ENCODE results near the gene FARP2.

FARP2 gene

DNA sequence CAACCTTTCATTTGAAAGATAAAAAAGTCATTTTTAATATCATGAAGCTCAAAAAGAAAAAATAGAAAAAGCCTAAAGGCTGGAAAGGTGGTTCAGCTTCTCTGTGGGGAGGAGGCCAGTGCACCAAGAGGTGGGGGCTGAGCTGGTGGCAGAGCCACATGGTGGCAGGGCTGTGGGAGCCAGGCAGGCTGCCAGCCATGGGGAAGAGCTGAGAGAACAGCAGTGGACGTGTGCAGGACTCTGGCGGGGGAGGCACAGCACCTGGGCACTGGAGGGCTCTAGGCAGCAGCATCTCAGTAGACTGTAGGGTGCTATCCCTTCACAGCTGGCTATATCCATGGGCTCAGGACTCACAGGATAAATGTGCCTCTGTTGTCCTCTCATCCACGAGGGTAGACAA, 104.5 kb downstream of the FARP2 start:
- TF ChIP-seq, protein P1, sequence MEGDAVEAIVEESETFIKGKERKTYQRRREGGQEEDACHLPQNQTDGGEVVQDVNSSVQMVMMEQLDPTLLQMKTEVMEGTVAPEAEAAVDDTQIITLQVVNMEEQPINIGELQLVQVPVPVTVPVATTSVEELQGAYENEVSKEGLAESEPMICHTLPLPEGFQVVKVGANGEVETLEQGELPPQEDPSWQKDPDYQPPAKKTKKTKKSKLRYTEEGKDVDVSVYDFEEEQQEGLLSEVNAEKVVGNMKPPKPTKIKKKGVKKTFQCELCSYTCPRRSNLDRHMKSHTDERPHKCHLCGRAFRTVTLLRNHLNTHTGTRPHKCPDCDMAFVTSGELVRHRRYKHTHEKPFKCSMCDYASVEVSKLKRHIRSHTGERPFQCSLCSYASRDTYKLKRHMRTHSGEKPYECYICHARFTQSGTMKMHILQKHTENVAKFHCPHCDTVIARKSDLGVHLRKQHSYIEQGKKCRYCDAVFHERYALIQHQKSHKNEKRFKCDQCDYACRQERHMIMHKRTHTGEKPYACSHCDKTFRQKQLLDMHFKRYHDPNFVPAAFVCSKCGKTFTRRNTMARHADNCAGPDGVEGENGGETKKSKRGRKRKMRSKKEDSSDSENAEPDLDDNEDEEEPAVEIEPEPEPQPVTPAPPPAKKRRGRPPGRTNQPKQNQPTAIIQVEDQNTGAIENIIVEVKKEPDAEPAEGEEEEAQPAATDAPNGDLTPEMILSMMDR (IDR thresholded peaks at IDR 0.05) = no peak

DNA sequence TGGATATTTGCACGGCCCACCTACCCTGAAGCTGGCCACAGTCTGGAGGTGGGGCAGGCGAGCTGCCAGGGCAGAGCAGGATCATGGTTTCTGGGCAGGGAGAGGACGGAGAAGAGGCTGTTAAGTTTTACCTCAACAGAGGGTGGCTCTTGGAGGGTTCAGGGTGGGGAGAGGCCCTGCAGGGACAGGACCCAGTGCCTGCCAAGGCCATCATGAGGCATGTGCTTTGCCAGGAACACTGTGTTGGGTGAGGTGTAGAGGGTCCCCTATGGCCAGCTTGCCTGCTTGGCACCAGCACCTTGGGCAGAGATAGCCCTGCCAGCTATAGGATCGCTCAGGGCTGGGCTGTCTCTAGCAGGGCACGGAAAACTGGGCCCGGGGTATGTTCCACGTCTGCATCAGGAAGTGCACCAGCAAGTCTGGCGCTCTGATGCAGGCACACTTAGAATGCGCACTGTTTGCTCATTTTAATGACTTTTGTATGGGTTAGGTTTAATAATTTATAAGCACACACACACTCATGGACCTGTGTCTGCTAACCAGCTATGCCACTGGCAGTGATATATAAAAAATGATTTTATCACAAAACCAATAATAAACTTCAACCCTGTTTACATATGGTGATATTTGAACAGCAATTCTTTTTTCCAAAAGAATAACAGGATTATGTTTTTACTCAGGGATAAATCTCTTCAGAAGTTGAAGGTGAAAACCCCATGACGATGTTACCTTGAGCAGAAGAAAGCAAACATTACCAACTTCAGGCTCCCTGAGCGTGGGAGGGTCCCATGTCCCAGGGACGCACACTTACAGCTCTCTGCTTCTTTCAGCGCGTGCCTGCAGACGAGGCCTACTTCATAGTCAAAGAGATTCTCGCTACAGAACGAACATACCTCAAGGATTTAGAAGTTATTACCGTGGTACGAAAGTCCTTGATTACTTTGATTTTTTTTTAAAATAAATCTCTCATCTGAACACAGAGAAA, 105.9 kb downstream of the FARP2 start:
- TF ChIP-seq, protein P1 (IDR thresholded peaks at IDR 0.05) = no peak

DNA sequence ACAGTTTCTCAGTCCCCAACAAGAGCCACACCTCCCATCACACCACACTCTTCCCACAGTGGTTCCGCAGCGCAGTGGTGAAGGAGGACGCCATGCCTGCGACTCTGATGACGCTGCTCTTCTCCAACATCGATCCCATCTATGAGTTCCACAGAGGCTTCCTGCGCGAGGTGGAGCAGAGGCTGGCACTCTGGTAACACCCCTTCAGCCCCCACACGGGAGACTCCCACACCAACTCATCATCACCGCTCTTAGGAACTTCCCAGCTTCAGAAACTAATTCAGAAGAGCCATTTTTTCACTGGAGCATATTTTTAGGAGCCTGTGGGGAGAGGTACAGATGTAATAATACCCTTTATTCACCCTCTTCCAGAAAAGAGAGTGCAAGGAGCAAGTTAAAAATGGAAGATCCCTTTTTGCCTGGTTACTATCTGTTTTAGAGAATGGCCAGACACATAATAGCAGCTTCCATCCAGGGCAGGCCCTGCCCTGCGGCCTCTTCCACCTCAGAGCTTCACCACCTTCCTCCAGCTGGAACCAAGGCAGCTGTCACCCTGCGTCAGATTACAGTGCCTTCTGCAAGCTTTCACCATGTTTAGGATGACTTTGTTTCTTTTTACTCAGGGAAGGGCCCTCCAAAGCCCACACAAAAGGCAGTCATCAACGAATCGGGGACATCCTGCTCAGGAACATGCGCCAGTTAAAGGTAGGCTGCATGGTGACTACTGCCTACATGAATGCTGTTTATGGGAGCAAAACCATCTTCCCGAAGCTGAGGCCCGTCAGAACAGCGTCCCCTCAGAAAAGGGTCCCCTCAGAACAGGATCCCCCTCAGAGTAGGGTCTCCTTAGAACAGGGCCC, 107.4 kb downstream of the FARP2 start:
- TF ChIP-seq, protein P1 (IDR thresholded peaks at IDR 0.05) = no peak

DNA sequence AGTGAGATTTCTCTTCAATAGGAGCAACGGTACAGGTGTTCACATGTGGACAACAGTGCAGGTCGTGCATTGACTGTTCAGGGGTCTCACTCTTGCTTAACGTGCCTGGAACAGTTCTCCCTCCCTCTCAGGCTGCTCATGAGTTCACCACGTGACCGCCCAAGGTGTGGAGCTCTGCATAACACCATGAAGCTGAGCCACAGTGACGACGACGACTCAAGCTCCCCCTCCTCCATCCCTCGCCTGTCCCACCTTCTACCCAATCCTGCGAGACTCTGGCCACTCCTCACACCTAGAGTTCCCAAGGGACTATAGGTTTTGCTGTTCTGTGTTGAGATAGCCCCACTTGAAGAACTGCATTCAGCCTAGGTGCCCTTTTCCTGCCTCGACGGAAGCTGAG, 109.5 kb downstream of the FARP2 start:
- TF ChIP-seq, protein P1 (IDR thresholded peaks at IDR 0.05) = no peak

DNA sequence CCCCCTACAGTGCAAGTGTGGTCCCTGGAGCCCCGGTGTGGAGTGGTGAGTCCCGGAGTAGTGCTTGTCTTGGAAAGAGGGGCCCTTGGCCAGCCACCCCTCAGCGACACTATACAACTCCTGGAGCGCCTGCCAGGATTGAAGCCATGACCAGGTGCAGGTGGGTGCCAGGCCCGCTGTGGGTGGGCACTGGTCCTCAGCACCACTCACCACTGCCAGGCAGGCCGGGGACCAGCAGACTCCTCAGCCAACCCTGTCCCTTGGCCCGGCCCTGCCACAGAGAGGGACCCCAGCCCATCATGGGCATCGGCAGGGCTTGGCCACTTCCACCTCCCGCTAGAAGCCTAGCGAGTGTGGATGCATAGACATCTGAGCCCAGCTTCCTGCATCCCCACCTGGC, 110.1 kb downstream of the FARP2 start:
- TF ChIP-seq, protein P1 (IDR thresholded peaks at IDR 0.05) = no peak

DNA sequence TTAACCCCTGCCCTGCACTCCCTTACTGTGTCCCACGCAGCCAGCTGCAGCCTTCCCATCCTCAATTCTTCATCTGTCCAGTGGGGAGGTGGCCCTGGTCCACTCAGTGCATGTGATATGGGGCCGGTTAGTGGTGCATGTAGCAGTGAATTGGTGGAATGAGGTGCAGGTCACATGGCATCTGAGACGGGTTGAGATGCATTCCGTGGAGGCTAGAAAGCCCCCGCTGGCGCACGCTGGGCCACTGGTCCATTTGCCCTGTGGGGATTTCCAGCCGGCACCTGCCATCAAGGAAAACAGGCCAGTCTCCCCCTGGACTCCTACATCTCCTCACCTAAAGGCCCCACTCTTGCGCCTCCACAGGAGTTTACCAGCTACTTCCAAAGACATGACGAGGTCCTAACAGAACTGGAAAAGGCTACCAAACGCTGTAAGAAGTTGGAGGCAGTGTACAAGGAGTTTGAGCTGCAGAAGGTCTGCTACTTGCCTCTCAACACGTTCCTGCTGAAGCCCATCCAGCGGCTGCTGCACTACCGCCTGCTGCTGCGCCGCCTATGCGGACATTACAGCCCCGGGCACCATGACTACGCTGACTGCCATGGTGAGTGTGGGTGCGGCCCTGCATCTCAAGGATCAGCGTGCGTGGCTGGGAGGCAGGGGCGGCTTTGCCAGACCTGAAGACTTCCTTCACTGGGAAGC, 111.8 kb downstream of the FARP2 start:
- TF ChIP-seq, protein P1 (IDR thresholded peaks at IDR 0.05) = no peak

DNA sequence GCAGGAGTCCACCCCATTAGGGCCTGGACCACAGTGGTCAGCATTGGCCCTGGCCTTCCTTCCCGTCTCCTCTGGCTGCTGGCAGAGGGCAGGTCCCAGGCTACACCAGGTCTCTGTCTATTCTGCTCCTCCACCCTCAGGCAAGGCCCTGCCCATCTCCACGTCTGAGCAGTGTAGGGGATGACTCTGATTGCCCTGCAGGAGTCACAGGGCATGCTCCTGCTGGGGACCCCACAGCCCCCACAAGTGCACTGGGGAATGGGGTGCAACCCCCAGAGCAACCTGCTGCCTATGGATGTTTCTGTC, 112.3 kb downstream of the FARP2 start:
- TF ChIP-seq, protein P1 (IDR thresholded peaks at IDR 0.05) = no peak
